Lower leg skin (tissue), 4 donors: ENCODE measurements around the gene RALGAPA1. TPM values are rescaled to one million over a fixed set of nuclear protein-coding genes. Genes with fewer than 3 reads are reported as not detected.
"Not testable (repeated sequence)": the region's sequence is repeated elsewhere in the genome, so short reads cannot be mapped to it uniquely, and the experiment has no call there.

Experiments
- DNase-seq, 2 donors: peaks; one replicate each; pipeline ENCODE4 v3.0.0-alpha.2; 2019; ENCODE audit warnings: low spot score in 2 of 2
- H3K4me3 ChIP-seq: fragments of 200-600 bp; sonication (generic); 2 replicates; pipeline ENCODE4 v1.5.1; 2017; ENCODE audit warnings: mild to moderate bottlenecking, low read depth; ENCODE audit not compliant: poor library complexity, severe bottlenecking
- POLR2A ChIP-seq, 2 donors: fragments of 450-650 bp; IDR thresholded peaks; one replicate each; pipeline ENCODE4 v1.6.1; 2016 to 2017; ENCODE audit warnings: antibody characterized with exemption in 2 of 2, mild to moderate bottlenecking in 1 of 2, moderate library complexity in 1 of 2
- WGBS, 2 donors: methylation state at CpG; one replicate each; pipeline ENCODE4 v1.1.5; 2018; 5-methylcytosine and 5-hydroxymethylcytosine counted together
- intact Hi-C: fragments of 100-400 bp; cut with DNase I; formaldehyde crosslinking; loops from one replicate; pipeline ENCODE4 v1.15.0; 2023; ENCODE audit warnings: low total_unique reads
- total RNA-seq, 4 donors: library from RNA; depleted of rRNA; stranded (reverse); fragments of >200 nt; gene quantifications; one replicate each; pipeline ENCODE4 v1.1.0, GENCODE V29; 2016
- TF ChIP-seq, protein P1 (sequence below), 3 donors: fragments of 450-650 bp; IDR thresholded peaks; one replicate each; pipeline ENCODE4 v1.5.1; 2016; ENCODE audit warnings: antibody characterized with exemption in 3 of 3, mild to moderate bottlenecking in 3 of 3, moderate library complexity in 2 of 3

The RALGAPA1 gene
- total RNA-seq, 4 donors from 2014 or later = 48.4 to 56.9 (median 50.2) TPM

GRCh38 chr14:35742032-35742371 lies 67.1 kb downstream of the RALGAPA1 start:
- intact Hi-C loops = no loop called here
- DNase-seq = no peak
- WGBS, 2 donors = 96 to 100% methylated on average over 1 of the region's 1 CpG
- no peak overlapping the region for H3K4me3 ChIP-seq
- TF ChIP-seq POLR2A (IDR thresholded peaks at IDR 0.05) = no peak
- TF ChIP-seq, protein P1, sequence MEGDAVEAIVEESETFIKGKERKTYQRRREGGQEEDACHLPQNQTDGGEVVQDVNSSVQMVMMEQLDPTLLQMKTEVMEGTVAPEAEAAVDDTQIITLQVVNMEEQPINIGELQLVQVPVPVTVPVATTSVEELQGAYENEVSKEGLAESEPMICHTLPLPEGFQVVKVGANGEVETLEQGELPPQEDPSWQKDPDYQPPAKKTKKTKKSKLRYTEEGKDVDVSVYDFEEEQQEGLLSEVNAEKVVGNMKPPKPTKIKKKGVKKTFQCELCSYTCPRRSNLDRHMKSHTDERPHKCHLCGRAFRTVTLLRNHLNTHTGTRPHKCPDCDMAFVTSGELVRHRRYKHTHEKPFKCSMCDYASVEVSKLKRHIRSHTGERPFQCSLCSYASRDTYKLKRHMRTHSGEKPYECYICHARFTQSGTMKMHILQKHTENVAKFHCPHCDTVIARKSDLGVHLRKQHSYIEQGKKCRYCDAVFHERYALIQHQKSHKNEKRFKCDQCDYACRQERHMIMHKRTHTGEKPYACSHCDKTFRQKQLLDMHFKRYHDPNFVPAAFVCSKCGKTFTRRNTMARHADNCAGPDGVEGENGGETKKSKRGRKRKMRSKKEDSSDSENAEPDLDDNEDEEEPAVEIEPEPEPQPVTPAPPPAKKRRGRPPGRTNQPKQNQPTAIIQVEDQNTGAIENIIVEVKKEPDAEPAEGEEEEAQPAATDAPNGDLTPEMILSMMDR (IDR thresholded peaks at IDR 0.05) = no peak

DNA sequence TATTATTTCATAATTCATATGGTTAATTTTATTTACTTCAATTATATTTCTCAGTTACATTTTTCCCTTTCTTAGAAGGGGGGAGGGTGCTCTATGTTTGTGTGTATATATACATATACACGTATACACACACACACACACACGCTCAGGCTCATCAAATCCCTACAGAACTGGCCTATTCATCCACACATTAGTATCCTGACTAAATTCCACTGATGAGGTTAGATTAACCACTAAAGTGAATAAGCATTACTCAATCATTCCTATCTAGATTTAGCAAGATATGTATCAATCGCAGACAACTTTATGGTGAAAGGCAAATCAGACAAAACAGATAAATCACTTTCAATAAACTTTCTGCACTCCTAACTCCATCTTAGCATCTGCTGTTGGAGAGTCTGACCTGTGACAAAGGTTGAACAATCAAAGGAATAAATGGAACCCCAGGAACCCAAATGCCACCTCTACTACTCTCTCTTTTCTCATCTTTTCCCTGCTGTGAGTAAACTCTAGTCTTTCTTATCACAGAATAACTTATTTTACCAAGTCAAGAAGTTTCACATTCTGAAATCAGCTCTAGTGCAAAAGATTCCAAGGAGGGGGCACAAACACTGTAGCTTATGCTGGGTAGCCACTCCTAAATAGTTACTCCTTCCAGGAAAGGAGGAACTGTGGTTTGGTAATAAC lies 67.6 kb downstream of the RALGAPA1 start:
- 92 to 95% methylated on average over 3 of the region's 3 CpGs for WGBS, 2 donors
- intact Hi-C loops = no loop called here

GRCh38 chr14:35740215-35740614 lies 68.9 kb downstream of the RALGAPA1 start:
- TF ChIP-seq, protein P1 (IDR thresholded peaks at IDR 0.05) = no peak
- TF ChIP-seq POLR2A (IDR thresholded peaks at IDR 0.05) = no peak
- WGBS, 2 donors = 87 to 88% methylated on average over 1 of the region's 1 CpG
- intact Hi-C loops = no loop called here

More for the DNA sequence above, 67.6 kb downstream of the RALGAPA1 start:
- DNase-seq = no peak
- H3K4me3 ChIP-seq = no peak overlapping the region
- TF ChIP-seq POLR2A (IDR thresholded peaks at IDR 0.05) = no peak
- TF ChIP-seq, protein P1 (IDR thresholded peaks at IDR 0.05) = no peak

GRCh38 chr14:35735163-35735562 lies 73.9 kb downstream of the RALGAPA1 start:
- DNase-seq, H3K4me3 ChIP-seq, intact Hi-C loops: not testable (repeated sequence)
- WGBS, 2 donors = 95 to 96% methylated on average over 3 of the region's 3 CpGs

More at GRCh38 chr14:35740215-35740614, 68.9 kb downstream of the RALGAPA1 start:
- DNase-seq = no peak
- no peak overlapping the region for H3K4me3 ChIP-seq

DNA sequence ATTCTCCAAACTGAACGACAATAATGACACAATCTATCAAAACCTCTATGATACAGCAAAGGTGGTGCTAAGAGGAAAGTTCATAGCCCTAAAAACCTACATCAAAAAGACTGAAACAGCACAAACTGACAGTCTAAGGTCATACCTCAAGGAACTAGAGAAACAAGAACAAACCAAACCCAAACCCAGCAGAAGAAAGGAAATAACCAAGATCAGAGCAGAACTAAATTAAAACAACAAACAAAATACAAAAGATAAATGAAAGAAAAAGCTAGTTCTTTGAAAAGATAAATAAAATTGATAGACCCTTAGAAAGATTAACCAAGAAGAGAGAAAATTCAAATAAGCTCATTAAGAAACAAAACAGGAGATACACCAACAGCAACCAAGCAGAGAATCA lies 75.6 kb downstream of the RALGAPA1 start:
- H3K4me3 ChIP-seq, DNase-seq, intact Hi-C loops: not testable (repeated sequence)
- WGBS, 2 donors = 96 to 100% methylated on average over 1 of the region's 1 CpG

DNA sequence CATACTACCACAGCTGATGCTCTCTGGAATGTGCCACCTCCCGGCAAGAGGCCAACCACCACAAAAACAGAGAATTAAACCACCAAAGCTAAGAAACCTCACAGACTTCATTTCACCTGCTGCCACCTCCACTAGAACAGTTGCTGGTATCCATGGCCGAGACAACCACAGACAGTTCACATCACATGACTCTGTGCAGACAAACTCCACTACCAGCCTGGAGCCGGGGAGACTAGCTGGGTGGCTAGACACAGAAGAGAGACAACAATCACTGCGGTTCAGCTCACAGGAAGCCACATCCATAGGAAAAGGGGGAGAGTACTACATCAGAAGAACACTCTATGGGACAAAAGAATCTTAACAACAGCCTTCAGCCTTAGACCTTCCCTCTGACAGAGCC lies 78.2 kb downstream of the RALGAPA1 start:
- 94 to 95% methylated on average over 4 of the region's 4 CpGs for WGBS, 2 donors
- TF ChIP-seq, protein P1 (IDR thresholded peaks at IDR 0.05) = no peak
- intact Hi-C loops = no loop called here
- DNase-seq = no peak
- H3K4me3 ChIP-seq = no peak overlapping the region

DNA sequence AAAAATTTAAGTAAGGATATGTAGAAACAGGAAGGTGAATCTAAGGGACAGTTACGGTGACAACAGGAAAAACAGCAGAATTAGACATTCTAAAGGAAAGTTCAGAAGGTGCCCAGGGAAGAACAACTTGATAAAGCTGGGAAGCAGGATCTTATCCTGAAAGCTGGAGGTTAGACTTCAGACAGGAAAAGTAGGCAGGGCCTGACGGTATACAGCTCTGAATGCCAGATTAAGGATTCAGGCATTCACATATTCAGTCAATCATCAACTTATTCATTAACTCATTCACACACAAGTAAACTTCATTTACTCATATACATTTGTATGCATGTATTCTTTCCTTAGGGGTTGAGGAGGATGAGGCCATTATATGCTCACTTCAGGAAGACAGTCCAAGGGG lies 81.3 kb downstream of the RALGAPA1 start:
- intact Hi-C loops = no loop called here
- no peak for DNase-seq
- TF ChIP-seq POLR2A (IDR thresholded peaks at IDR 0.05) = no peak
- TF ChIP-seq, protein P1 (IDR thresholded peaks at IDR 0.05) = no peak
- WGBS, 2 donors = 88 to 91% methylated on average over 2 of the region's 2 CpGs
- H3K4me3 ChIP-seq = no peak overlapping the region
